H9 (cell line): ENCODE results near the gene ADIG. TPM values are rescaled to one million over a fixed set of nuclear protein-coding genes. Genes with fewer than 3 reads are reported as not detected.

Experiments used
- DNase-seq: peaks from one replicate; pipeline ENCODE4 v3.0.0-alpha.2; 2017
- H2AFZ ChIP-seq: one replicate; pipeline ENCODE4 v1.6.1; 2013; ENCODE audit warnings: mild to moderate bottlenecking, low read length, control low read depth, moderate library complexity
- H2AK5ac ChIP-seq: 2 replicates; pipeline ENCODE4 v1.6.1; 2013; ENCODE audit warnings: low read length, control low read depth, mixed read lengths; ENCODE audit not compliant: insufficient read length
- H2BK120ac ChIP-seq: one replicate; pipeline ENCODE4 v1.6.1; 2013; ENCODE audit warnings: low read depth, mild to moderate bottlenecking, low read length, control low read depth, inconsistent platforms; ENCODE audit not compliant: poor library complexity, severe bottlenecking
- H2BK12ac ChIP-seq: 2 replicates; pipeline ENCODE4 v1.6.1; 2013; ENCODE audit warnings: low read length, control low read depth, mixed read lengths, low read depth; ENCODE audit not compliant: insufficient read length
- H2BK15ac ChIP-seq: 2 replicates; pipeline ENCODE4 v1.6.1; 2013; ENCODE audit warnings: low read depth, low read length, control low read depth
- H2BK20ac ChIP-seq: one replicate; pipeline ENCODE4 v1.6.1; 2013; ENCODE audit warnings: low read depth, mild to moderate bottlenecking, low read length, control low read depth, inconsistent platforms; ENCODE audit not compliant: poor library complexity, severe bottlenecking
- H2BK5ac ChIP-seq: 2 replicates; pipeline ENCODE4 v1.6.1; 2013; ENCODE audit warnings: low read length, control low read depth, mixed read lengths; ENCODE audit not compliant: insufficient read length
- H3K14ac ChIP-seq: 2 replicates; pipeline ENCODE4 v1.6.1; 2013; ENCODE audit warnings: low read length, control low read depth; ENCODE audit not compliant: insufficient read depth
- H3K18ac ChIP-seq: 2 replicates; pipeline ENCODE4 v1.6.1; 2013; ENCODE audit warnings: low read depth, mild to moderate bottlenecking, mixed read lengths, low read length, control low read depth; ENCODE audit not compliant: insufficient read length
- H3K23ac ChIP-seq: 2 replicates; pipeline ENCODE4 v1.6.1; 2013; ENCODE audit warnings: low read length, control low read depth, mixed read lengths, low read depth; ENCODE audit not compliant: insufficient read length
- H3K23me2 ChIP-seq: 2 replicates; pipeline ENCODE4 v1.6.1; 2013; ENCODE audit warnings: low read depth, mild to moderate bottlenecking, mixed read lengths, low read length, control low read depth; ENCODE audit not compliant: insufficient read length, poor library complexity, severe bottlenecking
- H3K27ac ChIP-seq: 2 replicates; pipeline ENCODE4 v1.5.1; 2013; ENCODE audit warnings: low read length, control low read depth, mixed read lengths, low read depth; ENCODE audit not compliant: insufficient read length
- H3K27me3 ChIP-seq: 2 replicates; pipeline ENCODE4 v1.6.1; 2013; ENCODE audit warnings: low read length, control low read depth, inconsistent platforms; ENCODE audit not compliant: insufficient read depth
- H3K4ac ChIP-seq: 2 replicates; pipeline ENCODE4 v1.6.1; 2013; ENCODE audit warnings: low read depth, mild to moderate bottlenecking, control low read depth, inconsistent platforms, low read length, moderate library complexity
- H3K4me1 ChIP-seq: 2 replicates; pipeline ENCODE4 v1.6.1; 2013; ENCODE audit warnings: low read length, control low read depth, inconsistent platforms; ENCODE audit not compliant: insufficient read depth
- H3K4me2 ChIP-seq: 2 replicates; pipeline ENCODE4 v1.6.1; 2013; ENCODE audit warnings: low read length, control low read depth, mixed read lengths; ENCODE audit not compliant: insufficient read length, insufficient read depth
- H3K56ac ChIP-seq: 2 replicates; pipeline ENCODE4 v1.6.1; 2013; ENCODE audit warnings: low read depth, mild to moderate bottlenecking, mixed read lengths, low read length, control low read depth; ENCODE audit not compliant: insufficient read length
- H3K79me1 ChIP-seq: 2 replicates; pipeline ENCODE4 v1.6.1; 2013; ENCODE audit warnings: low read depth, mild to moderate bottlenecking, moderate library complexity, low read length, control low read depth, inconsistent platforms; ENCODE audit not compliant: insufficient read depth, poor library complexity, severe bottlenecking
- H3K79me2 ChIP-seq: 2 replicates; pipeline ENCODE4 v1.6.1; 2013; ENCODE audit warnings: low read length, control low read depth, inconsistent platforms; ENCODE audit not compliant: insufficient read depth
- H3K9ac ChIP-seq: 2 replicates; pipeline ENCODE4 v1.6.1; 2013; ENCODE audit warnings: low read length, control low read depth, mixed read lengths; ENCODE audit not compliant: insufficient read length; ENCODE audit errors: extremely low read depth
- H3K9me3 ChIP-seq: one replicate; pipeline ENCODE4 v1.6.1; 2013; ENCODE audit warnings: low read depth, low read length, inconsistent platforms; ENCODE audit not compliant: control insufficient read depth
- H3T11ph ChIP-seq: one replicate; pipeline ENCODE4 v1.6.1; 2013; ENCODE audit warnings: mild to moderate bottlenecking, low read length, control low read depth, inconsistent platforms
- H4K20me1 ChIP-seq: one replicate; pipeline ENCODE4 v1.6.1; 2013; ENCODE audit not compliant: control insufficient read depth, insufficient read length, insufficient read depth
- H4K5ac ChIP-seq: 2 replicates; pipeline ENCODE4 v1.6.1; 2013; ENCODE audit warnings: low read depth, mild to moderate bottlenecking, mixed read lengths, low read length, control low read depth; ENCODE audit not compliant: insufficient read length
- H4K8ac ChIP-seq: replicated peaks from 2 replicates; pipeline ENCODE4 v1.6.1; 2013; ENCODE audit warnings: low read length, control low read depth, mixed read lengths, low read depth; ENCODE audit not compliant: insufficient read length
- H4K91ac ChIP-seq: 2 replicates; pipeline ENCODE4 v1.6.1; 2013; ENCODE audit warnings: low read depth, mild to moderate bottlenecking, moderate library complexity, mixed read lengths, low read length, control low read depth; ENCODE audit not compliant: insufficient read length
- H3K27ac Mint-ChIP-seq, 3 experiments: 2 replicates in 2 of 3; 3 replicates in 1 of 3; pipeline ENCODE4 v1.8.0; 2020 to 2021; ENCODE audit warnings: mixed read lengths in 3 of 3, mild to moderate bottlenecking in 1 of 3, moderate library complexity in 1 of 3
- H3K27me3 Mint-ChIP-seq: 2 replicates; pipeline ENCODE4 v1.8.0; 2021; ENCODE audit warnings: low read depth, mild to moderate bottlenecking, moderate library complexity, mixed read lengths
- H3K36me3 Mint-ChIP-seq, 3 experiments: 2 replicates in 2 of 3; 3 replicates in 1 of 3; pipeline ENCODE4 v1.8.0; 2020 to 2021; ENCODE audit warnings: low read depth in 3 of 3, mixed read lengths in 3 of 3; ENCODE audit not compliant: insufficient read depth in 1 of 3
- H3K4me1 Mint-ChIP-seq, 2 experiments: 2 replicates each; pipeline ENCODE4 v1.8.0; 2020; ENCODE audit warnings: mixed read lengths in 2 of 2
- H3K4me3 Mint-ChIP-seq, 2 experiments: 2 replicates in 1 of 2; 3 replicates in 1 of 2; pipeline ENCODE4 v1.8.0; 2020 to 2021; ENCODE audit warnings: mild to moderate bottlenecking in 2 of 2, mixed read lengths in 2 of 2, moderate library complexity in 1 of 2
- H3K9me3 Mint-ChIP-seq, 2 experiments: 2 replicates in 1 of 2; 3 replicates in 1 of 2; pipeline ENCODE4 v1.8.0; 2020; ENCODE audit warnings: mild to moderate bottlenecking in 2 of 2, mixed read lengths in 2 of 2, moderate library complexity in 1 of 2
- total RNA-seq: library from RNA; stranded (reverse); gene quantifications from 2 replicates; pipeline ENCODE4 v1.2.1, GENCODE V29; 2021
- TF ChIP-seq, protein P1 (sequence below): fragments of 200-600 bp; sonication (generic); conservative IDR thresholded peaks from 3 replicates; pipeline ENCODE4 v1.8.0; 2021; ENCODE audit warnings: antibody characterized with exemption, mild to moderate bottlenecking

ADIG gene
- total RNA-seq, 1 experiment from 2014 or later: not detected

DNA sequence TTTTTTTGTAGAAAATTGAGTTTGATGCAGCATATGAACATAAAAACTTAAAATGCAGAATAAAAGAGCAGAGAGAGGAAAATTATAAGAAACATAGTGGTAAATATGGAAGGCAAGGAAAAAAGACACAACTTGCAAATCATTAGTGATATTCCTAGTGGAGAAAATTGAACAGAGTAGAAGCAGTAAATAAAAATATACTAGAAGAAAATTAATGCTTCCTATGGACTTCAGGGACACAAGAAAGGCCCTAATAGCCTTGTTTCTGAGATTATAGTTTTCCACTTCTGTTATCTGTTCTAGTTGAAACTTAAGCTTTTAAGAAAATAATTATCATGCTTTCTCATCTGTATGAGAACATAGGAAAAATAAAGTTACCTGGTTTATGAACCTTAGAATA is 25.6 kb upstream of the ADIG start:
- H3K56ac ChIP-seq: no peak overlapping the region
- H3K9me3 ChIP-seq: no peaks in the 10 kb centered on the region
- no peaks in the 10 kb centered on the region for H4K20me1 ChIP-seq
- no peak overlapping the region for H3K4ac ChIP-seq
- Mint-ChIP-seq H3K4me1 (no peaks in the 10 kb centered on the region; a peak in 1 of 4 replicates), H3K4me3 (no peak overlapping the region), H3K9me3 (no peaks in the 10 kb centered on the region), H3K27ac (no peak overlapping the region), H3K36me3 (peaks cover 13 to 30% (median 25%) of the 10 kb centered on the region in 3 experiments; a peak in 6 of 7 replicates), H3K27me3 (no peaks in the 10 kb centered on the region)
- no peak overlapping the region for H2BK15ac ChIP-seq
- H4K8ac ChIP-seq: no peak overlapping the region
- H3K79me2 ChIP-seq: no peaks in the 10 kb centered on the region
- no peak overlapping the region for H3K14ac ChIP-seq
- H3K23ac ChIP-seq: no peak overlapping the region
- no peak for DNase-seq
- H3K4me2 ChIP-seq: no peak overlapping the region
- no peak overlapping the region for H2AK5ac ChIP-seq
- H2BK120ac ChIP-seq: no peak overlapping the region
- H4K91ac ChIP-seq: no peak overlapping the region
- no peak overlapping the region for H2BK12ac ChIP-seq
- H2BK20ac ChIP-seq: no peak overlapping the region
- no peak overlapping the region for H3K9ac ChIP-seq
- no peak overlapping the region for H3T11ph ChIP-seq
- no peak overlapping the region for H3K18ac ChIP-seq
- no peak overlapping the region for H2BK5ac ChIP-seq
- no peaks in the 10 kb centered on the region for H3K4me1 ChIP-seq
- H3K27ac ChIP-seq: no peak overlapping the region
- H2AFZ ChIP-seq: no peak overlapping the region
- no peak overlapping the region for H4K5ac ChIP-seq
- TF ChIP-seq, protein P1, sequence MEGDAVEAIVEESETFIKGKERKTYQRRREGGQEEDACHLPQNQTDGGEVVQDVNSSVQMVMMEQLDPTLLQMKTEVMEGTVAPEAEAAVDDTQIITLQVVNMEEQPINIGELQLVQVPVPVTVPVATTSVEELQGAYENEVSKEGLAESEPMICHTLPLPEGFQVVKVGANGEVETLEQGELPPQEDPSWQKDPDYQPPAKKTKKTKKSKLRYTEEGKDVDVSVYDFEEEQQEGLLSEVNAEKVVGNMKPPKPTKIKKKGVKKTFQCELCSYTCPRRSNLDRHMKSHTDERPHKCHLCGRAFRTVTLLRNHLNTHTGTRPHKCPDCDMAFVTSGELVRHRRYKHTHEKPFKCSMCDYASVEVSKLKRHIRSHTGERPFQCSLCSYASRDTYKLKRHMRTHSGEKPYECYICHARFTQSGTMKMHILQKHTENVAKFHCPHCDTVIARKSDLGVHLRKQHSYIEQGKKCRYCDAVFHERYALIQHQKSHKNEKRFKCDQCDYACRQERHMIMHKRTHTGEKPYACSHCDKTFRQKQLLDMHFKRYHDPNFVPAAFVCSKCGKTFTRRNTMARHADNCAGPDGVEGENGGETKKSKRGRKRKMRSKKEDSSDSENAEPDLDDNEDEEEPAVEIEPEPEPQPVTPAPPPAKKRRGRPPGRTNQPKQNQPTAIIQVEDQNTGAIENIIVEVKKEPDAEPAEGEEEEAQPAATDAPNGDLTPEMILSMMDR: no peak
- no peaks in the 10 kb centered on the region for H3K23me2 ChIP-seq
- no peaks in the 10 kb centered on the region for H3K27me3 ChIP-seq
- H3K79me1 ChIP-seq: no peaks in the 10 kb centered on the region
